Measurements from ENCODE around the gene PRMT7. TPM values are rescaled to one million over a fixed set of nuclear protein-coding genes. Genes with fewer than 3 reads are reported as not detected.

PRMT7 gene
- total RNA-seq, 2 experiments from 2014 or later = 80.4 to 85.1 TPM

- Histone ChIP-seq H3K4me2 (ENCODE audit: low read length) (no peak overlapping the region), H3K9me3 (ENCODE audit: low read length) (no peaks in the 10 kb centered on the region), H4K20me1 (ENCODE audit: insufficient read depth, low read length) (no peaks in the 10 kb centered on the region), H3K4me3 (ENCODE audit: low read depth, low read length, poor library complexity, severe bottlenecking) (no peak overlapping the region), H3K4me1 (ENCODE audit: insufficient read depth, low read length, poor library complexity, severe bottlenecking) (no peaks in the 10 kb centered on the region), H3K27ac (ENCODE audit: low read depth, low read length, poor library complexity, severe bottlenecking) (no peak overlapping the region), H3K79me2 (ENCODE audit: insufficient read depth, low read depth, low read length) (no peaks in the 10 kb centered on the region), H3K36me3 (ENCODE audit: insufficient read depth, low read length) (peaks cover 93% of the 10 kb centered on the region), H2AFZ (ENCODE audit: low read length) (no peak overlapping the region), H3K9me2 (ENCODE audit: insufficient read depth, low read length) (no peaks in the 10 kb centered on the region)
- ChIA-PET POLR2A (no interaction called here), CTCF (ENCODE audit: unreplicated experiment) (no interaction called here)
- intact Hi-C loops (cut with micrococcal nuclease; ENCODE audit: unreplicated experiment) = no loop called here
- no peak for TF ChIP-seq EZH2phosphoT487 (IDR thresholded peaks at IDR 0.05; ENCODE audit: borderline replicate concordance, low read depth, low read length)
- TF ChIP-seq CTCF (conservative IDR thresholded peaks at IDR 0.05; ENCODE audit: low read length) = no peak
- BruUV-seq (replicated peaks) = no TSS peak
- no peak for DNase-seq (ENCODE audit: low spot score)
These were observed 36.8 kb downstream of the PRMT7 start for GRCh38 chr16:68347605-68348004.

- TF ChIP-seq CTCF (conservative IDR thresholded peaks at IDR 0.05; ENCODE audit: low read length) = no peak
- TF ChIP-seq EZH2phosphoT487 (IDR thresholded peaks at IDR 0.05; ENCODE audit: borderline replicate concordance, low read depth, low read length) = no peak
- H3K4me3 ChIP-seq (ENCODE audit: low read depth, low read length, poor library complexity, severe bottlenecking) = no peak overlapping the region
- POLR2A ChIA-PET = interaction anchor here (0.7 kb wide), 1 partner anchor 48 kb away, joined by 3 read pairs; no protein-coding TSS in a partner anchor
- peaks cover 94% of the 10 kb centered on the region for H3K36me3 ChIP-seq (ENCODE audit: insufficient read depth, low read length)
- H4K20me1 ChIP-seq (ENCODE audit: insufficient read depth, low read length) = no peaks in the 10 kb centered on the region
- intact Hi-C loops (cut with micrococcal nuclease; ENCODE audit: unreplicated experiment) = no loop called here
- H3K4me1 ChIP-seq (ENCODE audit: insufficient read depth, low read length, poor library complexity, severe bottlenecking) = no peaks in the 10 kb centered on the region
- H3K9me2 ChIP-seq (ENCODE audit: insufficient read depth, low read length) = no peaks in the 10 kb centered on the region
- CTCF ChIA-PET (ENCODE audit: unreplicated experiment) = no interaction called here
- no peak for DNase-seq (ENCODE audit: low spot score)
- BruUV-seq (replicated peaks) = no TSS peak
- H3K9me3 ChIP-seq (ENCODE audit: low read length) = no peaks in the 10 kb centered on the region
- no peak overlapping the region for H3K27ac ChIP-seq (ENCODE audit: low read depth, low read length, poor library complexity, severe bottlenecking)
- no peak overlapping the region for H3K4me2 ChIP-seq (ENCODE audit: low read length)
- H3K79me2 ChIP-seq (ENCODE audit: insufficient read depth, low read depth, low read length) = no peaks in the 10 kb centered on the region
- no peak overlapping the region for H2AFZ ChIP-seq (ENCODE audit: low read length)
These were observed 38.0 kb downstream of the PRMT7 start for GRCh38 chr16:68348639-68349445.

DNA sequence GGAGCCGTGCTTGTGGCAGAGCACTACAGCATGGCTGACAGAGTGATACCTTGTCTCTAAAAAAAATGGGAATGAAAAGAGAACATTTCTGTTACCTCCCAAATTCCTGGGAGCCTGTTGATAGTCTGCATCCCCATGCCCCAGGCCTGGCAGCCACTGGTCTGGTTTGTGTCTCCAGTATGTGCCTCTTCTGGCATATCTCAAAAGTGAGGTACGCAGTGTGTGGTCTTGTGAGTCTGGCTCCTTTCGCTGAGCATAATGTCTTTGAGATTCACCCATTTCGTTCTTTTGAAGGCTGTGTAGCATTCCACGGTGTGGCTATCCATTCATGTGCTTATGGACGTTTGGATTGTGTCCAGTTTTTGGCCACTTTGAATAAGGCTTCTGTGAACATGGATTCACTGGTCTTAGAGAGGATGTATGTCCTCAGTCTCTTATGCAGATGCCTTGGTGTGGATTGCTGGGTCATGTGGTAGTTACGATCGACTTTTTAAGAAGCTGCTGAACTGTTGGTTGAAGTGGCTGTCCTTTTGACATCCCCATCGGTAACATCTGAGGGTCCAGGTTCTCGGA is 39.1 kb downstream of the PRMT7 start:
- CTCF ChIA-PET (ENCODE audit: unreplicated experiment) = no interaction called here
- Histone ChIP-seq H3K27ac (ENCODE audit: low read depth, low read length, poor library complexity, severe bottlenecking) (no peak overlapping the region), H2AFZ (ENCODE audit: low read length) (no peak overlapping the region), H3K4me1 (ENCODE audit: insufficient read depth, low read length, poor library complexity, severe bottlenecking) (no peaks in the 10 kb centered on the region), H3K9me3 (ENCODE audit: low read length) (no peaks in the 10 kb centered on the region), H3K4me3 (ENCODE audit: low read depth, low read length, poor library complexity, severe bottlenecking) (no peak overlapping the region), H3K9me2 (ENCODE audit: insufficient read depth, low read length) (no peaks in the 10 kb centered on the region), H3K36me3 (ENCODE audit: insufficient read depth, low read length) (peaks cover 93% of the 10 kb centered on the region), H3K4me2 (ENCODE audit: low read length) (no peak overlapping the region), H4K20me1 (ENCODE audit: insufficient read depth, low read length) (no peaks in the 10 kb centered on the region), H3K79me2 (ENCODE audit: insufficient read depth, low read depth, low read length) (no peaks in the 10 kb centered on the region)
- intact Hi-C loops (cut with micrococcal nuclease; ENCODE audit: unreplicated experiment) = no loop called here
- DNase-seq (ENCODE audit: low spot score) = no peak
- POLR2A ChIA-PET = no interaction called here
- BruUV-seq (replicated peaks) = no TSS peak
- TF ChIP-seq CTCF (conservative IDR thresholded peaks at IDR 0.05; ENCODE audit: low read length) (no peak), EZH2phosphoT487 (IDR thresholded peaks at IDR 0.05; ENCODE audit: borderline replicate concordance, low read depth, low read length) (no peak)

Measured in OCI-LY7 (cell line).